Measurements from ENCODE around the gene AQP9.

DNA sequence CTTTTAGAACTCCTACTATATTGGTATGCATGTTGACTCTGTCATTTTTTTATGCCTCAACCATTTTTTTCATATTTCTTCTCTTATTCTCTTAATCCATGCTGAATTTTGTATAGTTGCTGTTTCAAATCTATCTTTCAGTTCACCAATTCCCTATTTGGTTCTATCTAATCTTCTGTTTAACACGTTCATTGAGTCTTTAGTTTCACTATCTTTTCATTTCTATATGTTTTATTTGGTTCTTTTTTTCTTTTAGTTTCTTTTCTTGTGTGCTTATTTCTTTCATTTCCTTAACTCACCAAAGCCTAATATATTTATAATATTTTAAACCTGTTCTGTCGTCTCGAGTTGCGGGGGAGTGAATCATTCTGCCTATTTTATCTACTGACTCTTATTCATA, 8.0 kb downstream of the AQP9 start:
- TF ChIP-seq CTCF (IDR thresholded peaks at IDR 0.05; ENCODE audit: low read length) (no peak), EZH2phosphoT487 (IDR thresholded peaks at IDR 0.05; ENCODE audit: low read length) (no peak), EZH2 (optimal IDR thresholded peaks at IDR 0.05; ENCODE audit: low read depth, low read length) (no peak)
